B cell (primary cell): Measurements from ENCODE around the gene CD58. TPM values are rescaled to one million over a fixed set of nuclear protein-coding genes. Genes with fewer than 3 reads are reported as not detected.
"Not testable (repeated sequence)": the region's sequence is repeated elsewhere in the genome, so short reads cannot be mapped to it uniquely, and the experiment has no call there.

Experiments used
- ATAC-seq: fragments of 200-7000 bp; cut with Tn5 transposase; one replicate; pipeline ENCODE4 v1.10.0; 2021; ENCODE audit warnings: low read depth, mild to moderate bottlenecking, moderate number of reproducible peaks, moderate library complexity
- CTCF ChIA-PET: fragments of 350-600 bp; sonication (Branson Sonifier 250); formaldehyde crosslinking; loops from one replicate; lab custom pipeline; 2021; ENCODE audit warnings: antibody characterized with exemption, inconsistent platforms; lab: Charles Lee
- POLR2A ChIA-PET: fragments of 350-600 bp; sonication (Branson Sonifier 250); formaldehyde crosslinking; loops from one replicate; lab custom pipeline; 2021; ENCODE audit warnings: antibody characterized with exemption; lab: Charles Lee
- DNase-seq: peaks from one replicate; pipeline ENCODE4 v3.0.0; 2013
- H2AFZ ChIP-seq: 2 replicates; pipeline ENCODE4 v1.6.1; 2012; ENCODE audit warnings: mild to moderate bottlenecking, low read depth, low read length; ENCODE audit not compliant: insufficient read depth, poor library complexity, severe bottlenecking
- H3K27ac ChIP-seq, 2 donors: 1 replicate in 1 of 2; 2 replicates in 1 of 2; pipeline ENCODE4 v1.5.1; 2012 to 2013; ENCODE audit warnings: low read length in 2 of 2, mild to moderate bottlenecking in 2 of 2, moderate library complexity in 1 of 2
- H3K27me3 ChIP-seq, 4 experiments: fragments of 200-600 bp in 1 of 4; sonication (generic) in 1 of 4; replicated peaks in 1 of 4; 1 replicate in 2 of 4; 2 replicates in 2 of 4; pipeline versions ENCODE4 v1.6.1 to v1.7.0; 2013 to 2016; ENCODE audit warnings: low read length in 3 of 4, mild to moderate bottlenecking in 2 of 4, mixed read lengths in 1 of 4, moderate library complexity in 1 of 4; ENCODE audit not compliant: insufficient read depth in 4 of 4, control insufficient read depth in 3 of 4; ENCODE audit errors: control extremely low read depth in 1 of 4
- H3K36me3 ChIP-seq, 2 experiments: replicated peaks in 1 of 2; 1 replicate in 1 of 2; 2 replicates in 1 of 2; pipeline versions ENCODE4 v1.6.1 to v1.7.1; 2013; ENCODE audit warnings: low read length in 1 of 2; ENCODE audit not compliant: insufficient read depth in 2 of 2, control insufficient read depth in 1 of 2; ENCODE audit errors: control extremely low read depth in 1 of 2, extremely low read depth in 1 of 2
- H3K4me1 ChIP-seq, 2 donors: fragments of 200-600 bp in 1 of 2; sonication (generic) in 1 of 2; 1 replicate in 1 of 2; 2 replicates in 1 of 2; pipeline versions ENCODE4 v1.5.1 to v1.6.1; 2013 to 2017; ENCODE audit warnings: low read length in 2 of 2; ENCODE audit not compliant: control insufficient read depth in 2 of 2, insufficient read depth in 2 of 2
- H3K4me2 ChIP-seq: replicated peaks from 2 replicates; pipeline ENCODE3; 2012; ENCODE audit warnings: mild to moderate bottlenecking, low read depth, low read length; ENCODE audit not compliant: poor library complexity, severe bottlenecking
- H3K4me3 ChIP-seq, 5 experiments: fragments of 200-600 bp in 1 of 5; sonication (generic) in 1 of 5; 1 replicate in 3 of 5; 2 replicates in 2 of 5; pipeline versions ENCODE4 v1.5.1 to v1.7.0; 2011 to 2016; ENCODE audit warnings: low read length in 4 of 5, mild to moderate bottlenecking in 4 of 5, low read depth in 2 of 5, control low read depth in 1 of 5, moderate library complexity in 1 of 5; ENCODE audit not compliant: insufficient read depth in 1 of 5; ENCODE audit errors: control extremely low read depth in 1 of 5, extremely low read depth in 1 of 5
- H3K79me2 ChIP-seq: fragments of 200-600 bp; sonication (generic); one replicate; pipeline ENCODE4 v1.6.0; 2016; ENCODE audit warnings: low read length; ENCODE audit not compliant: control insufficient read depth, insufficient read depth
- H3K9ac ChIP-seq: fragments of 200-600 bp; sonication (generic); 2 replicates; pipeline ENCODE4 v1.6.1; 2017; ENCODE audit warnings: mild to moderate bottlenecking, low read length, moderate library complexity
- H3K9me3 ChIP-seq, 3 donors: one replicate each; pipeline versions ENCODE4 v1.6.1 to v1.7.1; 2013; ENCODE audit warnings: low read length in 2 of 3; ENCODE audit not compliant: control insufficient read depth in 2 of 3, insufficient read depth in 1 of 3; ENCODE audit errors: control extremely low read depth in 1 of 3
- H4K20me1 ChIP-seq: 2 replicates; pipeline ENCODE4 v1.6.0; 2012; ENCODE audit warnings: mild to moderate bottlenecking, low read length; ENCODE audit not compliant: insufficient read depth, control insufficient read depth, poor library complexity, severe bottlenecking
- H3K27ac Mint-ChIP-seq: one replicate; pipeline ENCODE4 v1.8.0; 2021; ENCODE audit warnings: mixed read lengths
- H3K27me3 Mint-ChIP-seq: one replicate; pipeline ENCODE4 v1.8.0; 2021; ENCODE audit warnings: mixed read lengths
- H3K4me1 Mint-ChIP-seq: one replicate; pipeline ENCODE4 v1.8.0; 2021; ENCODE audit warnings: mixed read lengths
- H3K4me3 Mint-ChIP-seq: one replicate; pipeline ENCODE4 v1.8.0; 2021; ENCODE audit warnings: mixed read lengths
- H3K9me3 Mint-ChIP-seq: one replicate; pipeline ENCODE4 v1.8.0; 2022; ENCODE audit warnings: mixed read lengths; ENCODE audit not compliant: insufficient read depth
- whole genome bisulfite sequencing: methylation state at CpG from one replicate; pipeline ENCODE4 v1.1.5; 2013; ENCODE audit warnings: missing lambda C conversion rate; ENCODE audit not compliant: insufficient coverage; 5-methylcytosine and 5-hydroxymethylcytosine counted together
- intact Hi-C: fragments of 100-400 bp; cut with micrococcal nuclease; formaldehyde crosslinking; loops from one replicate; pipeline ENCODE4 v1.10.0; 2022
- polyA plus RNA-seq: library from polyadenylated mRNA; depleted of rRNA; stranded (reverse); fragments of >200 nt; gene quantifications from 2 replicates; pipeline ENCODE4 v1.2.3, GENCODE V29; 2012
- total RNA-seq, 2 donors: library from RNA; stranded (reverse); fragments of 120-200 nt in 1 of 2; gene quantifications; 1 replicate in 1 of 2; 2 replicates in 1 of 2; pipeline versions ENCODE4 v1.2.3 to v1.2.4, GENCODE V29; 2013 to 2022
- TF ChIP-seq, protein P1 (sequence below): fragments of 200-600 bp; IDR thresholded peaks from one replicate; pipeline ENCODE4 v1.8.0; 2022; ENCODE audit warnings: antibody characterized with exemption, mild to moderate bottlenecking

CD58 gene
- total and polyA plus RNA-seq, 2 donors (not counting 1 experiment from before 2014, with no cell fraction given): 12.3 to 47.6 TPM

DNA sequence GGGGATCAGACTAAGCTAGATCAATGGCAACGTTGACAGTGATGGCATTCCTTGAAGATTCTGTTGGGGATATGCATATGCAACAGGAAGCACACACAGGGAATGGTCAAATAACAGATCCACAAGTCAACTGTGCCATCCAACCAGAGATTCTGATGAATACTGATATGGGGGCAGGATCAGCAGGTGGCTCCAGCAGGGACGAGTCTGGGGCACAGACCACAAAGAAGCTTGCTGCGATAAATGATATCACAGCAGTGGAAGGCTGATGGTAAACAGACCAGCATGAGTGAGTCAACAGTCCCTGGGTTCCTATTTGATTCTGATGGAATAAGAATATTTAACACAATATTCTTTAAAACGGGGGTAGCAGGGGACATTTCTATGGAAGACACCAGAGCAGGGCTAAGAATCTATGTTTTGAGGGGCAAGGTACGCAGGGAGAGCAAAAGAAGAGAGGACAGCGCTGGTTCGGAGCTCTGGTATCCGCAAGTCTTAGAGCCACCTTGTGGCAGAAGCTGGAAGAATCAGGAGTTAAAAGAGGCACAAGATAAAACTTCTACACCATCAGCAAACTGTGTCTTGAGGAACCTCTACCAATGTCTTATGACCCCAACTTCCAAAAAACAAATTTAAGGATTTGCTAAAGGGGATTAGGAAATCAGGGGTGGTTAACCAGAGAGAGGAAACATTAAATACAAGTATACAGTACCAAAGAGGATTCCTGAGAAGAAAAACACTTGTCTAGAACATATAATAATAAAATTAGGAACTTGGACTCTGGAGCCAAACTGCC lies 25.3 kb upstream of the CD58 start:
- intact Hi-C loops: loop anchor here (1.0 kb wide), 3 partner anchors 22 to 457 kb away; no protein-coding TSS in a partner anchor
- ATAC-seq (peak; percentile 76), DNase-seq (peak; percentile 36)
- TF ChIP-seq, protein P1, sequence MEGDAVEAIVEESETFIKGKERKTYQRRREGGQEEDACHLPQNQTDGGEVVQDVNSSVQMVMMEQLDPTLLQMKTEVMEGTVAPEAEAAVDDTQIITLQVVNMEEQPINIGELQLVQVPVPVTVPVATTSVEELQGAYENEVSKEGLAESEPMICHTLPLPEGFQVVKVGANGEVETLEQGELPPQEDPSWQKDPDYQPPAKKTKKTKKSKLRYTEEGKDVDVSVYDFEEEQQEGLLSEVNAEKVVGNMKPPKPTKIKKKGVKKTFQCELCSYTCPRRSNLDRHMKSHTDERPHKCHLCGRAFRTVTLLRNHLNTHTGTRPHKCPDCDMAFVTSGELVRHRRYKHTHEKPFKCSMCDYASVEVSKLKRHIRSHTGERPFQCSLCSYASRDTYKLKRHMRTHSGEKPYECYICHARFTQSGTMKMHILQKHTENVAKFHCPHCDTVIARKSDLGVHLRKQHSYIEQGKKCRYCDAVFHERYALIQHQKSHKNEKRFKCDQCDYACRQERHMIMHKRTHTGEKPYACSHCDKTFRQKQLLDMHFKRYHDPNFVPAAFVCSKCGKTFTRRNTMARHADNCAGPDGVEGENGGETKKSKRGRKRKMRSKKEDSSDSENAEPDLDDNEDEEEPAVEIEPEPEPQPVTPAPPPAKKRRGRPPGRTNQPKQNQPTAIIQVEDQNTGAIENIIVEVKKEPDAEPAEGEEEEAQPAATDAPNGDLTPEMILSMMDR: peak; percentile 62
- H4K20me1 ChIP-seq, H3K9me3 Mint-ChIP-seq, H3K79me2 ChIP-seq, H3K4me1 Mint-ChIP-seq, H3K9me3 ChIP-seq, H3K27me3 Mint-ChIP-seq, H3K27me3 ChIP-seq, H3K9ac ChIP-seq, H3K4me2 ChIP-seq, H3K4me1 ChIP-seq, H3K27ac Mint-ChIP-seq, H3K4me3 ChIP-seq, H3K27ac ChIP-seq, H3K36me3 ChIP-seq: not testable (repeated sequence)
- WGBS: 0% methylated on average over 2 of the region's 8 CpGs
- H2AFZ ChIP-seq: peak overlapping the region; percentile 46
- CTCF ChIA-PET: interaction anchor here (0.6 to 4.2 kb wide), 20 partner anchors 9 to 490 kb away, joined by 3 to 69 read pairs (median 4); partner anchors contain the start of gene TTF2
- peak overlapping the region; percentile 15 for H3K4me3 Mint-ChIP-seq
- POLR2A ChIA-PET: interaction anchor here (0.5 kb wide), 1 partner anchor 97 kb away, joined by 5 read pairs; no protein-coding TSS in a partner anchor

DNA sequence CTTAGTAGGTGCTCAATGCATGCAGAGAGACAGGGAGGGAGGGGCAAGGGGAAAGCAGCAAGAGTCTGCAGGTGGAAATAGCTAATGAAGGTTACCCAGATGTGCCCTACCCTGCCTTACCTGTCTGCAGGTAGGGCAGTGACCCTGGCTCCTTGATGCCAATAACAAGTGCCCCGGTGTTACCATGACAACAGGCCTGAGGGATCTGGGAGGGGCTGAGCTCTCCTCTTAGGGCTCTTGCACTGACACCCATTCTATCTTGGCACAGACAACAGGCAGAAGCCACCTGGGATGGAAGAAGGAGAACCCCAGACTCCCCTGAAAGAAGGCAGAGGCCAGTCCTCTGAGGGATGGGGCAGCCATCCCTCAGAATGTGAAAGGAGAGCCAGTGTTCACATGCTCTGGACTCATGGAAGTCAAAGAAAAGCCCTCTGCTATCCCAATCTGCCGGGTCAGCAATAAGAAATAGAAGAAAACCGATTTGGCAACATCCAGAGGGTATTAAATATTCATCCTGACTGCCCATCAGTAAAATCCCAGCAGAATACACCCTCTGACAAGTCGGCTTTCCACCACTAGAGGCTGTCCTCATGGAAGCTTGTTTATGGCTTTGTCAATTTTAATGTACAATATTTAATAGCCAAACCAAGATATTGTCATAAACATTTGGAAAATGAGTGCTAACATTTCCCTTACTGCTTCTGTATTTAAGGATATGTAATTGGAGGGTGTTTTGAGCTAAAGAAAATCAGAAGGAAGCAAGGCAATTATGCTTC lies 24.4 kb upstream of the CD58 start:
- H3K27ac Mint-ChIP-seq, H3K36me3 ChIP-seq, H3K79me2 ChIP-seq, H4K20me1 ChIP-seq, DNase-seq, H3K27me3 ChIP-seq, H3K9ac ChIP-seq, H2AFZ ChIP-seq, intact Hi-C loops, H3K27ac ChIP-seq, H3K4me1 ChIP-seq, H3K9me3 ChIP-seq, H3K27me3 Mint-ChIP-seq, H3K9me3 Mint-ChIP-seq, ATAC-seq, H3K4me3 ChIP-seq, H3K4me1 Mint-ChIP-seq, H3K4me2 ChIP-seq, H3K4me3 Mint-ChIP-seq: not testable (repeated sequence)
- WGBS: 100% methylated on average over 1 of the region's 4 CpGs
- ChIA-PET CTCF (interaction anchor here (0.7 to 4.2 kb wide), 16 partner anchors 9 to 474 kb away, joined by 3 to 69 read pairs (median 6); no protein-coding TSS in a partner anchor), POLR2A (interaction anchor here (0.5 kb wide), 1 partner anchor 96 kb away, joined by 5 read pairs; no protein-coding TSS in a partner anchor)

DNA sequence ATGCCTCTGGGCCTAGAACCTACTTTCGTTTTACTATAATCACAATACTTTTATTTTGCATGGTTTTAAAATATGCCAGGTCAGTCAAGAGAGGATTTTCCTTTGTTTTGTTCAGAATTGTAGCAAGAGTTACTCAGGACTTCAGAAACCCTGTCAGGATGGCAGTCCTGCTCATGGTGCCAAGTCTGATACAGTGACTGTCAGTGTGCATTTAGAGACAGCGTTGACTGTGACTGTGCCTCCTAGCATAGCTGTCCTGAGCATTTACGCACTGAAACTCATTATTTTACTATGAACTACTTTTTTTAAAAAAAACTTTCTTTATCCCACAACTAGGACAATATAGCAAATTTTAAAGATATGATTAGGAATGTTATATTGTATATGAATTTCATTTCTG lies 23.2 kb upstream of the CD58 start:
- CTCF ChIA-PET: interaction anchor here (1.1 to 4.2 kb wide), 2 partner anchors 108 to 455 kb away, joined by 4 to 28 read pairs; no protein-coding TSS in a partner anchor
- H3K9ac ChIP-seq, H3K4me2 ChIP-seq, H2AFZ ChIP-seq, H3K27ac ChIP-seq, H4K20me1 ChIP-seq, intact Hi-C loops, DNase-seq, H3K27ac Mint-ChIP-seq, ATAC-seq, H3K9me3 ChIP-seq, H3K4me3 ChIP-seq, H3K9me3 Mint-ChIP-seq, H3K27me3 ChIP-seq, H3K36me3 ChIP-seq, H3K79me2 ChIP-seq, H3K4me1 Mint-ChIP-seq, H3K27me3 Mint-ChIP-seq, H3K4me3 Mint-ChIP-seq, H3K4me1 ChIP-seq, POLR2A ChIA-PET: not testable (repeated sequence)
- WGBS: no CpG with 5 or more reads among the region's 3 CpGs
